ENCODE measurements around the gene TNFSF10.
"Not testable (repeated sequence)": the region's sequence is repeated elsewhere in the genome, so short reads cannot be mapped to it uniquely, and the experiment has no call there.

The TNFSF10 gene

DNA sequence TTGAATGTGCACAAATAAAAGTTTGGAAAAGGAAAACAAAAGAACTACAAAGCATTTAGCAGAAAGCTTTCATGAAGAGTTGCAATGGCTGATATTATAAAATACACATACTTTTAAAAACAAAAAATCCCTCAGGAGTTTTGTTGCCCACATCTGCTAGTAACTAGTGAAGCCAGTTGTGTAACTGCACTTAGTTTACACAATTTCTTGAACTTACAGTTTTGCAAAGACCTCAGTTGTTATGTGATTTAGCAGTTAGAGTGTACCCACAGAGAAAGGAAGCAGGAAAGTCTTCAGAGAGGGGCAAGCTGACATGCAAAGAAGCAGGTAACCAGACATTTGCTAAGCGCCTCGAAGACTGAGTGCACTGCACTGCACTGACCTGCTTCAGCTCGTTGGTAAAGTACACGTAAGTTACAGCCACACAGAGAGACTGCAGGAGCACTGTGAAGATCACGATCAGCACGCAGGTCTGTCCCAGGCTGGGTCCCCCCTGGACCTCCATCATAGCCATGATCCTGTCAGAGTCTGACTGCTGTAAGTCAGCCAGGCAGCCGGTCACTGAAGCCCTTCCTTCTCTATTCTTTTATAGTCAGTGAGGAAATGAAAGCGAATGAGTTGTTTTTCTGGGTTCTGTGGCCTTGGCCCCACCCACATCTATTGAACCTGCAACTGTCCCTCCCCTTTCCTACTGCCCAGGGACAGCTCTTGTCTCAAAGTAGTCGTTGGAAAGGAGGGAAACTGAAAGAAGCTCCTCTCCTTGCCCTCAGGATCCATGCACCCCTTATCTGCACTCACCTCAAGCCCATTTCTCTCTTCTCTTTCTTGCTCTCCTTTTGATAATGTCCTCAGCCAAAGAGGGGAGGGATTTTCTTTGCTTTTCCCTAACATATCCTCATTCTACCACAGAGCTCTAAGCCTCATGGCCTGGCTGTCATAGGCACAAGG is at the start of gene TNFSF10:
Gene TNFSF10, minus strand, starts transcription at position 560 of the 948 bp plus-strand sequence. Its CDS starts 46 bp downstream, at position 514.
- peak within 1 kb of the TSS; percentile 39 for H3K4me3 ChIP-seq (ENCODE audit: low read length)
- TF ChIP-seq CTCF (conservative IDR thresholded peaks at IDR 0.05; ENCODE audit: low read length) = no peak
- DNase-seq (ENCODE audit: low read depth) = peak; percentile 53

DNA sequence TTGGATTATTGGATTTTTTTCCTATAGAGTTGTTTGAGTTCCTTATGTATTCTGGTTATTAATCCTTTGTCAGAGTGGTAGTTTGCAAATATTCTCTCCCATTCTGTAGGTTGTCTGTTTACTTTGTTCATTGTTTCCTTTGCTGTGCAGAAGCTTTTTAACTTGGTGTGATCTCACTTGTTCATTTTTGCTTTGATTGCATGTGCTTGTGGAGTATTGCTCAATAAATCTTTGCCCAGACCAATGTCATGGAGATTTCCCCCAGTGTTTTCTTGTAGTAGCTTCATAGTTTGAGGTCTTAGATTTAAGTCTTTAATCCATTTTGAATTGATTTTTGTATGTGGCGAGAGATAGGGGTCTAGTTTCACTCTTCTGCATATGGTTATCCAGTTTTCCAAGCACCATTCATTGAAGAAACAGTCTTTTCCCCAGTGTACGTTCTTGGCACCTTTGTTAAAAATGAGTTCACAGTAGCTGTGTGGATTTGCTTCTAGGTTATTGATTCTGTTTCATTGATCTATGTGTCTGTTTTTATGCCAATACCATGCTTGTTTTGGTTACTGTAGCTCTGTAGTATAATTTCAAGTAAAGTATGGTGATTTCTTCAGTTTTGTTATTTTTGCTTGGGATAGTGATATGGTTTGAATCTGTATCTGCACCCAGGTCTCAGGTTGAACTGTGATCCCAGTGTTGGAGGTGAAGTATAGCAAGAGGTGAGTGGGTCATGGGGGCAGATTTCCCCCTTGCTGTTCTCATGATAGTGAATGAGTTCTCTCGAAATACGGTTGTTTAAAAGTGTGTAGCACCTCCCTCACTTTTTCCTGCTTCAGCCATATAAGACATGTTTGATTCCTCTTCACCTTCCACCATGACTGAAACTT is 46.1 kb upstream of the TNFSF10 start:
- no peak for TF ChIP-seq CTCF (conservative IDR thresholded peaks at IDR 0.05; ENCODE audit: low read length)
- no peak overlapping the region for H3K4me3 ChIP-seq (ENCODE audit: low read length)
- DNase-seq (ENCODE audit: low read depth) = no peak

- H3K4me3 ChIP-seq (ENCODE audit: low read length) = no peak overlapping the region
- TF ChIP-seq CTCF (conservative IDR thresholded peaks at IDR 0.05; ENCODE audit: low read length) = no peak
- DNase-seq (ENCODE audit: low read depth) = no peak
Observed at GRCh38 chr3:172568701-172569100, 45.5 kb upstream of the TNFSF10 start.

DNA sequence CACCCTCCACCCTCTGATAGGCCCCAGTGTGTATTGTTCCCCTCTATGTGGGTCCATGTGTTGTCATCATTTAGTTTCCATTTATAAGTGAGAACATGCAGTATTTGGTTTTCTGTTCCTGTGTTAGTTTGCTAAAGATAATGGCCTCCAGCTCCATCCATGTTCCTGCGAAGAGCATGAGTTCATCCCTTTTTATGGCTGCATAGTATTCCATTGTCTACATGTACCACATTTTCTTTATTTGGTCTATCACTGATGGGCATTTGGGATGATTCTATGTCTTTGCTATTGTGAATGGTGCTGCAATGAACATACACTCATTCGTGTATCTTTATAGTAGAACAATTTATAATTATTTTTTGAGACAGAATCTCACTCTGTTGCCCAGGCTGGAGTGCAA is 43.6 kb upstream of the TNFSF10 start:
- H3K4me3 ChIP-seq (ENCODE audit: low read length); DNase-seq (ENCODE audit: low read depth): not testable (repeated sequence)

DNA sequence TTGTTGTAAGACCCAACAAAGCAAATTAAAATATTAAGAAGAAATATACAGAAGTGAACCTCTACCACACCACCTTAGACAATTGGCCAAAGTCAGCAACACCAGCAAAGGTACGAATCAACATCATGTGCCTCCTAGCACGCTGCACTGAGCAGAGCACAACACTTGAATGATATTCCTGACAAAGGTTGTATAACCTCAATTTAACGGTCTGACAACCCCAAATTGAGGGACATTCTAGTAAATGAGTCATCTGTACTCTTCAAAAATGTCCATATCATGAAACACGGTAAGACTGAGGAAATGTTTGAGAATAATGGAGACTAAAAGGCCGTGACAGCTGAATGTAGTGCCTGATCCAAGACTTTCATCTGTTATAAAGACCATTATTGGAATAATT is 41.3 kb upstream of the TNFSF10 start:
- no peak for DNase-seq (ENCODE audit: low read depth)
- TF ChIP-seq CTCF (conservative IDR thresholded peaks at IDR 0.05; ENCODE audit: low read length) = no peak
- no peak overlapping the region for H3K4me3 ChIP-seq (ENCODE audit: low read length)

DNA sequence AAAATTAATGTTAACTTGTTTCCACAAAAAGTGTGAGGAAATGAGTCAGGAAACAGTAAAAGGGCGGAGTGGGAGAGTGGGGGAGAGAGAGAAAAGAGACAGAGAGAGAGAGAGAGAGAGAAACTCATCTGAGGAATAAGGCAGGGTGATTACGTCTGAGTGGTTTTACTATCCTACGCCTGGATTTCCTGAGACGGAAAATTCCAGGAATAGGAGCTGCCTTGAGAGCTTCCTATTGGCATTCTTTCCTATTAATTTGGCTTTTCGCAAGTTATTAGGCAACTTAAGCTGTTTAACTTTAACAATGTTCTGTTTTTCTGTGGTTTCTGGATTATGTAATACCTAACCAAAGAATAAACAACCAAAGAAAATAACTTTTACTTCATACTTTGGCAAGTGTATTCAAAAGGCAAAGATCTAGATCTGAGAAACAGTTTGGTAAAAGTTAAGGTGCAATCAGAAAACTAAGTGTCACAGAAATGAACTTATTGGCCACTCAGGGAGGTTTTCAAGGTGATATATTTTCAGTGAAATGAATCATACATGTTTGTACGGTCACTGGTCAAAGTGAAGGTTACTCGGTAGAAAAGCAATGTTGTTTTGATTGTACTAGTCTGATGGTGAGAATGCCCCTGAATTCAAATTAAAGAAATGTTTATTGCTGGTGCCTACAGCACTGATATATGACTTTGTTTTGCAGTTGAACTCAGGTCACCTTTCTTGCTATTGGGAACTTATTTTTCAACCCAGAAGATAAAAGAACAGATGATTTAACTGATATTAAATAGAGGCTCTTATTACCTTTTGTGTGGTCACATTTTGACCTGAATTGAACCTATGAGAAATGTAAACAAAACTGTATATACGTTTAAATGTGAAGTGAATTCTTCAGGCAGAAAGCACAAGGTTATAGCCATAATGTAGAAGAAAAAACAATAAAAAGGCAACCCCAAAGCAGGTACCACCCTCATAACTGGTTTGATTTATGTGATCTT is 39.9 kb upstream of the TNFSF10 start:
- peak; percentile 97 for DNase-seq (ENCODE audit: low read depth)
- TF ChIP-seq CTCF (conservative IDR thresholded peaks at IDR 0.05; ENCODE audit: low read length) = no peak
- peak overlapping the region; percentile 4; the same call in 1 of the 2 replicates for H3K4me3 ChIP-seq (ENCODE audit: low read length)

Measured in AG10803 (cell line).